Measurements from ENCODE around the gene NCBP3.

Gene NCBP3

DNA sequence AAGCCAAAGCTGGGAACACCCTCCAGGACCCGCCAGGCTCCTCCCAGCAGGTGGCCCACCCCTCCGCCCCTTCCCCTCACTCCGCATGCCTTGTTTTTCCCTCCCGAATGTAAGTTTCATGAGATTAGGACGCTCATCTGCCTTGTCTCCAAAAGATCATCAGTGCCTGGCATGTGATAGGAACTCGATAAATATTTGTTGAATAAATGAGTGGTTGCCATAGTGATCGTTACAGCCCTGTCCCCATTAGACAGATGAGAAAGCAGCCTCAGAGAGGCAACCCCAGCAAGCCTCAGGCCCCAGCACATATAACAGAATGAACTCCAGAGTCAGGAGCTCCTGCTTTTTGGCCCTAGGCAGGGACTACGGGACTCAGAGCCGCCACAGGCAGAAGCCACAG, 41.8 kb upstream of the NCBP3 start:
- no peak for TF ChIP-seq CTCF (IDR thresholded peaks at IDR 0.05; ENCODE audit: low read depth, low read length)
- DNase-seq (ENCODE audit: low read depth in 2 of 2): no peak
- no peak overlapping the region for H3K4me3 ChIP-seq (replicated peaks in 1 of 2; ENCODE audit: low read depth in 2 of 2, low read length in 2 of 2)

GRCh38 chr17:3887394-3887793, 41.3 kb upstream of the NCBP3 start:
- no peak for DNase-seq (ENCODE audit: low read depth in 2 of 2)
- no peak overlapping the region for H3K4me3 ChIP-seq (replicated peaks in 1 of 2; ENCODE audit: low read depth in 2 of 2, low read length in 2 of 2)
- no peak for TF ChIP-seq CTCF (IDR thresholded peaks at IDR 0.05; ENCODE audit: low read depth, low read length)

DNA sequence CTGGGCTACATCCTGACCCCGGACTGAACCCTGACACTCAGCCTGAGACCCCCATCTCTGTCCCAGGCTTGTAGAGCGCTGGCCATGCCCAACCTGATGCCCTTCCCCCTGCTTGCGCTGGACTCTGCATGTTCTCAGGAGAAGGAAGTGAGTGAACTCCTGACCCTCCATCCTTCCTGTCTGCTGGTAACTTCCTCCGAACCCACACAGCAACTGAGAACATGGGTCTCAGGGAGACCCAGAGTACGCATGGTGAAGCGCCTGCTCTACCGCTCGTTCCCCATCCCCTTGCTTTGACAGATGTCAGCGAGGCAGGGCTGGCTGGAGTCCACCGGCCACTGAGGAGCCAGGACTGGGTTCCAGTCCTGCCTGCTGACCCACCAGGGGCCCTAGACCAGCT, 40.7 kb upstream of the NCBP3 start:
- DNase-seq (ENCODE audit: low read depth in 2 of 2): no peak
- no peak for TF ChIP-seq CTCF (IDR thresholded peaks at IDR 0.05; ENCODE audit: low read depth, low read length)

DNA sequence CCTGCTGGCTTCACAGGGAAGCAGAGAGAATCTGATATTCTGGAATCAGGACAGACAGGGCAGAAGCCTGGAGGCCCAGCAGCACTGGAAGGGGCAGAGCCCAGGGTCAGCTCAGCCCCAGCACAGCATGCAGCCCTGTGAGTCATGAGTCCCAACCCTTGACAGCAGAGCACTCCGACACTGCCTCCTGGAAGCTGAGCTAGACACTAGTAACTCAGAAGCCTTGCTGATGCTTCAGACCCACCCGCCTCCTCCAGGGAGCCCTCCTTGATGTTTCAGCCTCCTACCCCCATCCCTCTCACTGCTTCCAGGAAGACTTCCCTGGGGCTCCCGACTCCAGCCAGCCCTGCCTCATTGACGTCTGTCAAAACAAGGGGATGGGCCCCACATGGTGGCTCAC, 39.9 kb upstream of the NCBP3 start:
- TF ChIP-seq CTCF (IDR thresholded peaks at IDR 0.05; ENCODE audit: low read depth, low read length): no peak
- no peak overlapping the region for H3K4me3 ChIP-seq (replicated peaks in 1 of 2; ENCODE audit: low read depth in 2 of 2, low read length in 2 of 2)
- DNase-seq (ENCODE audit: low read depth in 2 of 2): peak; percentile 69 to 76

More for the DNA sequence above, 40.7 kb upstream of the NCBP3 start:
- no peak overlapping the region for H3K4me3 ChIP-seq (replicated peaks in 1 of 2; ENCODE audit: low read depth in 2 of 2, low read length in 2 of 2)

GRCh38 chr17:3885271-3885670, 39.2 kb upstream of the NCBP3 start:
- H3K4me3 ChIP-seq (replicated peaks in 1 of 2; ENCODE audit: low read depth in 2 of 2, low read length in 2 of 2): no peak overlapping the region
- DNase-seq (ENCODE audit: low read depth in 2 of 2): peak in 1 of 2 donors; percentile 60
- TF ChIP-seq CTCF (IDR thresholded peaks at IDR 0.05; ENCODE audit: low read depth, low read length): no peak

- no peak for DNase-seq (ENCODE audit: low read depth in 2 of 2)
- H3K4me3 ChIP-seq (replicated peaks in 1 of 2; ENCODE audit: low read depth in 2 of 2, low read length in 2 of 2): no peak overlapping the region
- TF ChIP-seq CTCF (IDR thresholded peaks at IDR 0.05; ENCODE audit: low read depth, low read length): no peak
These were observed 38.1 kb upstream of the NCBP3 start for GRCh38 chr17:3884188-3884587.

- no peak overlapping the region for H3K4me3 ChIP-seq (replicated peaks in 1 of 2; ENCODE audit: low read depth in 2 of 2, low read length in 2 of 2)
- DNase-seq (ENCODE audit: low read depth in 2 of 2): no peak
- no peak for TF ChIP-seq CTCF (IDR thresholded peaks at IDR 0.05; ENCODE audit: low read depth, low read length)
These were observed 36.2 kb upstream of the NCBP3 start for GRCh38 chr17:3882276-3882675.
